Endothelial cell (in vitro differentiated cells): ENCODE results near the gene EXOSC2. TPM values are rescaled to one million over a fixed set of nuclear protein-coding genes. Genes with fewer than 3 reads are reported as not detected.

Source experiments
- DNase-seq: peaks from one replicate; pipeline ENCODE4 v3.0.0; 2021; ENCODE audit warnings: low spot score
- H3K27ac Mint-ChIP-seq: one replicate; pipeline ENCODE4 v1.8.0; 2021; ENCODE audit warnings: mixed read lengths, inconsistent platforms; ENCODE audit not compliant: unreplicated experiment
- H3K27me3 Mint-ChIP-seq: one replicate; pipeline ENCODE4 v1.8.0; 2021; ENCODE audit warnings: mild to moderate bottlenecking, moderate library complexity, mixed read lengths, inconsistent platforms; ENCODE audit not compliant: unreplicated experiment
- H3K36me3 Mint-ChIP-seq: one replicate; pipeline ENCODE4 v1.8.0; 2021; ENCODE audit warnings: mild to moderate bottlenecking, low read depth, mixed read lengths, inconsistent platforms; ENCODE audit not compliant: unreplicated experiment
- H3K4me1 Mint-ChIP-seq: one replicate; pipeline ENCODE4 v1.8.0; 2021; ENCODE audit warnings: mild to moderate bottlenecking, mixed read lengths, inconsistent platforms; ENCODE audit not compliant: unreplicated experiment
- H3K4me3 Mint-ChIP-seq: one replicate; pipeline ENCODE4 v1.8.0; 2021; ENCODE audit warnings: mild to moderate bottlenecking, mixed read lengths, inconsistent platforms; ENCODE audit not compliant: unreplicated experiment
- H3K9me3 Mint-ChIP-seq: one replicate; pipeline ENCODE4 v1.8.0; 2021; ENCODE audit warnings: mixed read lengths, inconsistent platforms; ENCODE audit not compliant: unreplicated experiment
- CTCF ChIP-seq: fragments of 200-600 bp; sonication (generic); IDR thresholded peaks from one replicate; pipeline ENCODE4 v1.5.0; 2021; ENCODE audit warnings: antibody characterized with exemption; ENCODE audit not compliant: unreplicated experiment
- total RNA-seq: library from RNA; stranded (reverse); fragmentation: NEBNext Ultra II Directional; extraction: Animal tissue kit (Norgen Biotek cat#: 25700); gene quantifications from one replicate; pipeline ENCODE4 v1.2.1, GENCODE V29; 2021; ENCODE audit not compliant: unreplicated experiment

The EXOSC2 gene
- total RNA-seq, 1 donor from 2014 or later, result 26.0 TPM

GRCh38 chr9:130672466-130672865 is 21.1 kb upstream of the EXOSC2 start:
- Mint-ChIP-seq H3K4me3 (no peak overlapping the region), H3K4me1 (no peaks in the 10 kb centered on the region), H3K27me3 (peaks cover 21% of the 10 kb centered on the region), H3K9me3 (no peaks in the 10 kb centered on the region), H3K27ac (no peak overlapping the region), H3K36me3 (no peaks in the 10 kb centered on the region)
- TF ChIP-seq CTCF, result no peak
- DNase-seq, result no peak

GRCh38 chr9:130672933-130673615 is 20.5 kb upstream of the EXOSC2 start:
- DNase-seq, result no peak
- H3K4me3 Mint-ChIP-seq, result no peak overlapping the region
- TF ChIP-seq CTCF, result no peak
- H3K36me3 Mint-ChIP-seq, result no peaks in the 10 kb centered on the region
- no peaks in the 10 kb centered on the region for H3K4me1 Mint-ChIP-seq
- H3K9me3 Mint-ChIP-seq, result no peaks in the 10 kb centered on the region
- no peak overlapping the region for H3K27ac Mint-ChIP-seq
- peaks cover 21% of the 10 kb centered on the region for H3K27me3 Mint-ChIP-seq

GRCh38 chr9:130675396-130675795 is 18.2 kb upstream of the EXOSC2 start:
- no peak overlapping the region for H3K4me3 Mint-ChIP-seq
- no peaks in the 10 kb centered on the region for H3K36me3 Mint-ChIP-seq
- no peaks in the 10 kb centered on the region for H3K9me3 Mint-ChIP-seq
- H3K27ac Mint-ChIP-seq, result no peak overlapping the region
- DNase-seq, result no peak
- H3K27me3 Mint-ChIP-seq, result peaks cover 14% of the 10 kb centered on the region
- TF ChIP-seq CTCF, result no peak
- no peaks in the 10 kb centered on the region for H3K4me1 Mint-ChIP-seq

- no peak for TF ChIP-seq CTCF
- Mint-ChIP-seq H3K4me1 (no peaks in the 10 kb centered on the region), H3K36me3 (no peaks in the 10 kb centered on the region), H3K27me3 (peaks cover 11% of the 10 kb centered on the region), H3K9me3 (no peaks in the 10 kb centered on the region), H3K27ac (no peak overlapping the region), H3K4me3 (no peak overlapping the region)
- no peak for DNase-seq
Measured at GRCh38 chr9:130677252-130677651, 16.3 kb upstream of the EXOSC2 start.

- Mint-ChIP-seq H3K9me3 (no peaks in the 10 kb centered on the region), H3K27ac (no peak overlapping the region), H3K27me3 (peaks cover 16% of the 10 kb centered on the region), H3K36me3 (peaks cover 3% of the 10 kb centered on the region), H3K4me3 (peak overlapping the region; percentile 47), H3K4me1 (no peaks in the 10 kb centered on the region)
- TF ChIP-seq CTCF, result no peak
- peak; percentile 65 for DNase-seq
Measured at GRCh38 chr9:130680836-130681768, 12.5 kb upstream of the EXOSC2 start.
